H1 (cell line): ENCODE results near the gene RNF126. TPM values are rescaled to one million over a fixed set of nuclear protein-coding genes. Genes with fewer than 3 reads are reported as not detected.

Experiments
- CBX5 ChIP-seq: fragments of 300-800, 300-1000 bp; sonication (generic); IDR thresholded peaks from 2 replicates; pipeline ENCODE4 v1.7.1; 2016; ENCODE audit warnings: antibody characterized with exemption, low read length, low read depth
- CBX8 ChIP-seq: fragments of 300-800, 300-1000 bp; sonication (generic); IDR thresholded peaks from 2 replicates; pipeline ENCODE4 v1.7.1; 2016; ENCODE audit warnings: low read depth, low read length, borderline replicate concordance
- CHD2 ChIP-seq: IDR thresholded peaks from 2 replicates; pipeline ENCODE4 v1.6.1; 2012; ENCODE audit warnings: low read length, improper control_type of control experiment
- EP300 ChIP-seq, 2 experiments: IDR thresholded peaks; 1 replicate in 1 of 2; 2 replicates in 1 of 2; pipeline ENCODE4 v1.6.1; 2011 to 2012; ENCODE audit warnings: low read depth in 2 of 2, low read length in 2 of 2, mild to moderate bottlenecking in 2 of 2, borderline replicate concordance in 1 of 2, inconsistent platforms in 1 of 2, moderate library complexity in 1 of 2
- EZH2 ChIP-seq: fragments of 200-600 bp; sonication (generic); IDR thresholded peaks from 2 replicates; pipeline ENCODE4 v1.7.1; 2012; ENCODE audit warnings: low read depth, mild to moderate bottlenecking, moderate library complexity, low read length, inconsistent platforms; ENCODE audit not compliant: severe bottlenecking
- GABPA ChIP-seq: IDR thresholded peaks from 2 replicates; pipeline ENCODE4 v1.6.1; 2011; ENCODE audit warnings: mild to moderate bottlenecking, low read length, moderate library complexity, borderline replicate concordance; ENCODE audit not compliant: insufficient read depth
- JUND ChIP-seq: IDR thresholded peaks from 2 replicates; pipeline ENCODE4 v1.6.1; 2011; ENCODE audit warnings: mild to moderate bottlenecking, improper control_type of control experiment, low read length
- NANOG ChIP-seq: IDR thresholded peaks from 2 replicates; pipeline ENCODE4 v1.6.1; 2011; ENCODE audit warnings: low read length, low read depth, mild to moderate bottlenecking, inconsistent platforms; ENCODE audit not compliant: insufficient read depth, poor library complexity, severe bottlenecking
- POLR2A ChIP-seq, 2 experiments: IDR thresholded peaks; 1 replicate in 1 of 2; 2 replicates in 1 of 2; pipeline ENCODE4 v1.6.1; 2011; ENCODE audit warnings: low read depth in 2 of 2, low read length in 2 of 2, mild to moderate bottlenecking in 2 of 2; ENCODE audit errors: control extremely low read depth in 1 of 2
- POLR2AphosphoS5 ChIP-seq: IDR thresholded peaks from 2 replicates; pipeline ENCODE4 v1.6.1; 2011; ENCODE audit warnings: low read depth, low read length
- RBBP5 ChIP-seq: IDR thresholded peaks from 2 replicates; pipeline ENCODE4 v1.7.1; 2012; ENCODE audit warnings: low read depth, mild to moderate bottlenecking, inconsistent platforms, low read length, moderate library complexity, borderline replicate concordance
- RXRA ChIP-seq: IDR thresholded peaks from 2 replicates; pipeline ENCODE4 v1.6.1; 2011; ENCODE audit warnings: low read depth, mild to moderate bottlenecking, low read length, moderate library complexity; ENCODE audit not compliant: insufficient read depth
- SAP30 ChIP-seq: fragments of 300-600 bp; sonication (generic); IDR thresholded peaks from 2 replicates; pipeline ENCODE4 v1.7.1; 2012; ENCODE audit warnings: low read length, moderate library complexity, mild to moderate bottlenecking, inconsistent platforms; ENCODE audit not compliant: insufficient read depth, insufficient replicate concordance
- SIN3A ChIP-seq, 2 experiments: IDR thresholded peaks in 1 of 2; conservative IDR thresholded peaks in 1 of 2; 2 replicates each; pipeline ENCODE4 v1.6.1; 2011 to 2012; ENCODE audit warnings: low read length in 2 of 2, improper control_type of control experiment in 1 of 2, low read depth in 1 of 2, mild to moderate bottlenecking in 1 of 2
- SIX5 ChIP-seq: IDR thresholded peaks from 2 replicates; pipeline ENCODE4 v1.6.1; 2011; ENCODE audit warnings: mild to moderate bottlenecking, low read depth, low read length
- SP1 ChIP-seq: IDR thresholded peaks from 2 replicates; pipeline ENCODE4 v1.6.1; 2011; ENCODE audit warnings: low read depth, low read length
- SP2 ChIP-seq: IDR thresholded peaks from 2 replicates; pipeline ENCODE4 v1.6.1; 2012; ENCODE audit warnings: mild to moderate bottlenecking, low read length, inconsistent platforms
- SP4 ChIP-seq: IDR thresholded peaks from 2 replicates; pipeline ENCODE4 v1.6.1; 2012; ENCODE audit warnings: low read length, inconsistent platforms
- SRF ChIP-seq: IDR thresholded peaks from 2 replicates; pipeline ENCODE4 v1.6.1; 2011; ENCODE audit warnings: mild to moderate bottlenecking, low read depth, low read length, moderate library complexity
- TAF1 ChIP-seq: IDR thresholded peaks from 2 replicates; pipeline ENCODE4 v1.6.1; 2011; ENCODE audit warnings: mild to moderate bottlenecking, low read depth, low read length
- TAF7 ChIP-seq: optimal IDR thresholded peaks from 2 replicates; pipeline ENCODE3; 2011; ENCODE audit warnings: low read depth, mild to moderate bottlenecking, inconsistent platforms, low read length, moderate library complexity, borderline replicate concordance
- TBP ChIP-seq: IDR thresholded peaks from 2 replicates; pipeline ENCODE4 v1.6.1; 2011; ENCODE audit warnings: low read depth, low read length, improper control_type of control experiment
- TCF12 ChIP-seq: IDR thresholded peaks from 2 replicates; pipeline ENCODE4 v1.6.1; 2011; ENCODE audit warnings: low read depth, mild to moderate bottlenecking, low read length
- polyA plus RNA-seq, 7 experiments: library from polyadenylated mRNA; depleted of rRNA in 3 of 7; stranded (reverse) in 5 of 7; unstranded in 2 of 7; fragments of >200 nt in 5 of 7; fragments of 200-250 nt in 2 of 7; gene quantifications; 1 replicate in 5 of 7; 2 replicates in 1 of 7; 4 replicates in 1 of 7; pipeline versions ENCODE4 v1.2.1 to v1.2.3, GENCODE V29; 2011 to 2013; ENCODE audit warnings: missing spikeins in 2 of 7, mixed read lengths in 2 of 7
- total RNA-seq: library from RNA; stranded (reverse); fragmentation: NEBNext Ultra II Directional; extraction: Animal tissue kit (Norgen Biotek cat#: 25700); gene quantifications from 2 replicates; pipeline ENCODE4 v1.2.1, GENCODE V29; 2021

The RNF126 gene
- total and polyA plus RNA-seq, 2 of the 8 experiments (the other 6 are each of a cell fraction or from before 2014, with no cell fraction given): 21.8 to 68.0 TPM

DNA sequence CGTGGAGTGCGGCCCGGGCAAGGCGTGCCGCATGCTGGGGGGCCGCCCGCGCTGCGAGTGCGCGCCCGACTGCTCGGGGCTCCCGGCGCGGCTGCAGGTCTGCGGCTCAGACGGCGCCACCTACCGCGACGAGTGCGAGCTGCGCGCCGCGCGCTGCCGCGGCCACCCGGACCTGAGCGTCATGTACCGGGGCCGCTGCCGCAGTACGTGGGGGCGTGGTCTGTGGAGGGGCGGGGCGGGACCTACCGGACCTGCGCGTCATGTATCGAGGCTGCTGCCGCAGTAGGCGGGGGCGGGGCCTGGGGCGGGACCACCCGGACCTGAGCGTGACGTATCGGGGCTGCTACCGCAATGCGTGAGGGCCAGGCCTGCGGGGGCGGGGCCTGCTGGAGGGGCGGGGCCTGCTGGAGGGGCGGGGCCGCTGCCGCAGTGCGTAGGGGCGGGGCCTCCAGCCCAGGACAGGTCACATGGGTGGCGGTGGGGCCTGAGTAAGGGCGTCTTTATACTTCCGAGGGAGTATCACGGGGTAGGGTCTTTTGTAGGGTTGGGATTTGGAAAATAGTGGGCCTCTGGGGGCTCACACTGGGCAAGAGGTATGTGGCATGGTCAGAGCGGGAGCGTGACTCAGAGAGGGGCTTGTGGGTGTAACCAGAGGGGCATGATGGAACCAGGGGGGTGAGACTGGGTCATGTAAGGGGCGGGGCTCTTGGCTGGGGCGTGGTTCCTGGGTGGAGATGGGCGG is 17.4 kb upstream of the RNF126 start (continued):
- TF ChIP-seq EZH2: no peak
- TF ChIP-seq JUND: peak; percentile 43; the same call in 1 of the 2 replicates
- no peak for TF ChIP-seq RXRA
- TF ChIP-seq CBX8: no peak
- no peak for TF ChIP-seq EP300 (IDR thresholded peaks at IDR 0.05; ENCODE audit: borderline replicate concordance in 1 of 2, low read depth in 2 of 2, low read length in 2 of 2)
- no peak for TF ChIP-seq TCF12
- no peak for TF ChIP-seq SP2
- no peak for TF ChIP-seq SAP30
- TF ChIP-seq CHD2: no peak
- TF ChIP-seq SRF: no peak
- peak in 1 of 2 experiments; percentile 57; a peak in 1 of 3 replicates for TF ChIP-seq POLR2A (IDR thresholded peaks at IDR 0.05; ENCODE audit: control extremely low read depth in 1 of 2, low read depth in 2 of 2, low read length in 2 of 2)
- 0 out of 4 replicates have a peak, but pooled peaks of 1 of the 2 experiments have one; percentile 66 for TF ChIP-seq SIN3A (conservative IDR thresholded peaks at IDR 0.05 in 1 of 2, IDR thresholded peaks at IDR 0.05 in 1 of 2; ENCODE audit: low read depth in 1 of 2, low read length in 2 of 2)
- 0 out of 2 replicates have a peak, but pooled peaks have one; percentile 4 for TF ChIP-seq RBBP5
- TF ChIP-seq SP1: no peak; the same call in 1 of the 2 replicates
- no peak for TF ChIP-seq NANOG
- TF ChIP-seq TAF1: peak; percentile 37
- TF ChIP-seq TBP: 0 out of 2 replicates have a peak, but pooled peaks have one; percentile 6
- TF ChIP-seq SIX5: no peak
- peak; percentile 92 for TF ChIP-seq SP4
- TF ChIP-seq CBX5: no peak
- no peak for TF ChIP-seq TAF7
- TF ChIP-seq GABPA: no peak
- TF ChIP-seq POLR2AphosphoS5: peak; percentile 31; the same call in 1 of the 2 replicates
